Left lung (tissue), 10 donors: ENCODE measurements around the gene CREB3L2. TPM values are rescaled to one million over a fixed set of nuclear protein-coding genes. Genes with fewer than 3 reads are reported as not detected.

ENCODE experiments used
- ATAC-seq: fragments of 200-7000 bp; cut with Tn5 transposase; one replicate; pipeline ENCODE4 v1.9.1; 2020; ENCODE audit warnings: moderate library complexity
- DNase-seq, 4 donors: peaks; one replicate each; pipeline ENCODE4 v3.0.0-alpha.2; 2013 to 2020
- H3K27ac ChIP-seq, 2 donors: fragments of 200-600 bp; sonication (generic) in 1 of 2; one replicate each; pipeline versions ENCODE4 v1.5.0 to v1.8.0; 2020 to 2021
- H3K27me3 ChIP-seq, 2 donors: fragments of 200-600 bp; sonication (generic) in 1 of 2; one replicate each; pipeline versions ENCODE4 v1.5.0 to v1.8.0; 2020 to 2021
- H3K36me3 ChIP-seq, 2 donors: fragments of 200-600 bp; sonication (generic) in 1 of 2; one replicate each; pipeline versions ENCODE4 v1.5.0 to v1.8.0; 2020 to 2021
- H3K4me1 ChIP-seq, 2 donors: fragments of 200-600 bp; one replicate each; pipeline ENCODE4 v1.8.0; 2021
- H3K4me3 ChIP-seq, 2 donors: fragments of 200-600 bp; sonication (generic) in 1 of 2; one replicate each; pipeline versions ENCODE4 v1.5.0 to v1.8.0; 2020 to 2021; ENCODE audit warnings: mild to moderate bottlenecking in 1 of 2
- H3K9me3 ChIP-seq, 2 donors: fragments of 200-600 bp; sonication (generic) in 1 of 2; one replicate each; pipeline versions ENCODE4 v1.5.0 to v1.8.0; 2020 to 2021
- intact Hi-C, 2 donors: fragments of 100-400 bp; cut with DNase I; formaldehyde crosslinking; loops; one replicate each; pipeline versions ENCODE4 v1.11.2 to v1.14.2; 2022
- polyA plus RNA-seq, 6 donors: library from polyadenylated mRNA; unstranded; fragments of 120-200 nt; gene quantifications; one replicate each; pipeline ENCODE4 v1.2.1, GENCODE V29; 2013; ENCODE audit not compliant: insufficient read length in 6 of 6
- total RNA-seq, 2 donors: library from RNA; stranded (reverse); fragmentation: NEBNext Ultra II Directional; extraction: Animal tissue kit (Norgen Biotek cat#: 25700); gene quantifications; one replicate each; pipeline ENCODE4 v1.2.1, GENCODE V29; 2021
- TF ChIP-seq, protein P1 (sequence below), 2 donors: fragments of 200-600 bp; sonication (generic) in 1 of 2; IDR thresholded peaks; one replicate each; pipeline versions ENCODE4 v1.5.0 to v1.8.0; 2021; ENCODE audit warnings: antibody characterized with exemption in 2 of 2
- donor health status: DM: no; HTN: yes; CAD: no.
- donor health status: DM: no; HTN: no; CAD: no.

Gene CREB3L2
- total and polyA plus RNA-seq, 8 donors: 49.9 to 62.7 (median 58.9) TPM

DNA sequence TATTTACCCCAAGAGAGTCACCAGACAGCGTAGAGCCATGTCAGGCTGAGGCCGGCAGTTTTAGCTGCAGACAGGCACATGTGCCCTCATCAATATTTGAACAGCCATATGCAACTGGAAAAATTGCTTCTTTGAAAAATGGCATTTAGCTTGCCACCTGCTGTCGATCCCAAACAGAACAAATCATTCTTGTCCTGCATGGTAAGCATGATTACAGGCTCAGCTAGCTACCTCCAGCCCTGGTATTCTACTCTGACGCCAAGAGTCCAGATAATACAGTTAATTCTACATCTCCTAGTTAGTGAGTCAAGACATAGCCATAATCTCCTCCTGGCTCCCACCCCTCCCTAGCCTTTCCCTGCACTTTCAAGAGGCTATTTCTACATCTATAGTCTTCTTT is 7.7 kb downstream of the CREB3L2 start:
- DNase-seq (no peak), ATAC-seq (no peak)
- Histone ChIP-seq H3K27me3 (no peaks in the 10 kb centered on the region), H3K4me1 (peaks cover 32 to 63% of the 10 kb centered on the region in 2 donors), H3K9me3 (no peaks in the 10 kb centered on the region), H3K27ac (no peak overlapping the region), H3K4me3 (no peak overlapping the region), H3K36me3 (no peaks in the 10 kb centered on the region)
- TF ChIP-seq, protein P1, sequence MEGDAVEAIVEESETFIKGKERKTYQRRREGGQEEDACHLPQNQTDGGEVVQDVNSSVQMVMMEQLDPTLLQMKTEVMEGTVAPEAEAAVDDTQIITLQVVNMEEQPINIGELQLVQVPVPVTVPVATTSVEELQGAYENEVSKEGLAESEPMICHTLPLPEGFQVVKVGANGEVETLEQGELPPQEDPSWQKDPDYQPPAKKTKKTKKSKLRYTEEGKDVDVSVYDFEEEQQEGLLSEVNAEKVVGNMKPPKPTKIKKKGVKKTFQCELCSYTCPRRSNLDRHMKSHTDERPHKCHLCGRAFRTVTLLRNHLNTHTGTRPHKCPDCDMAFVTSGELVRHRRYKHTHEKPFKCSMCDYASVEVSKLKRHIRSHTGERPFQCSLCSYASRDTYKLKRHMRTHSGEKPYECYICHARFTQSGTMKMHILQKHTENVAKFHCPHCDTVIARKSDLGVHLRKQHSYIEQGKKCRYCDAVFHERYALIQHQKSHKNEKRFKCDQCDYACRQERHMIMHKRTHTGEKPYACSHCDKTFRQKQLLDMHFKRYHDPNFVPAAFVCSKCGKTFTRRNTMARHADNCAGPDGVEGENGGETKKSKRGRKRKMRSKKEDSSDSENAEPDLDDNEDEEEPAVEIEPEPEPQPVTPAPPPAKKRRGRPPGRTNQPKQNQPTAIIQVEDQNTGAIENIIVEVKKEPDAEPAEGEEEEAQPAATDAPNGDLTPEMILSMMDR (IDR thresholded peaks at IDR 0.05): no peak
- intact Hi-C loops: no loop called here

DNA sequence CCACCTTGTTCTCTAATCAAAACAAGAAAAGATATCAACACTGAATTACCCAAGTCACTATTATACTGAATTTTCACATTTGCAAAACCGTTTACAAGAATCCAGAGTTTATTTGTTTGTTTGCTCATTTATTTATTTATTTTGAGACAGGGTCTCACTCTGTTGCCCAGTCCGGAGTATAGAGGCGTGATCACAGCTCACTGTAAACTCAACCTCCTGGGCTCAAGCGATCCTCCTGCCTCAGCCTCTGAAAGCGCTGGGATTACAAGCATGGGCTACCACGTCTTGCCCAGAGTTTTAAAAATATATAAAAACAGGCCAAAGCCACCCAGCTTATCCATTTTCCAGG is 8.5 kb downstream of the CREB3L2 start:
- intact Hi-C loops: no loop called here
- DNase-seq (no peak), ATAC-seq (no peak)
- Histone ChIP-seq H3K4me3 (no peak overlapping the region), H3K9me3 (no peaks in the 10 kb centered on the region), H3K36me3 (no peaks in the 10 kb centered on the region), H3K4me1 (peaks cover 25 to 64% of the 10 kb centered on the region in 2 donors), H3K27me3 (no peaks in the 10 kb centered on the region), H3K27ac (peak overlapping the region; percentile 50 to 70)
- TF ChIP-seq, protein P1 (IDR thresholded peaks at IDR 0.05): no peak

GRCh38 chr7:137992550-137993394 is 9.1 kb downstream of the CREB3L2 start:
- no peaks in the 10 kb centered on the region for H3K9me3 ChIP-seq
- no peak for DNase-seq
- peaks cover 25 to 64% of the 10 kb centered on the region in 2 donors for H3K4me1 ChIP-seq
- H3K27ac ChIP-seq: peak overlapping the region; percentile 50 to 70
- H3K27me3 ChIP-seq: no peaks in the 10 kb centered on the region
- intact Hi-C loops: no loop called here
- ATAC-seq: peak; percentile 48
- H3K36me3 ChIP-seq: no peaks in the 10 kb centered on the region
- H3K4me3 ChIP-seq: no peak overlapping the region
- TF ChIP-seq, protein P1 (IDR thresholded peaks at IDR 0.05): no peak

DNA sequence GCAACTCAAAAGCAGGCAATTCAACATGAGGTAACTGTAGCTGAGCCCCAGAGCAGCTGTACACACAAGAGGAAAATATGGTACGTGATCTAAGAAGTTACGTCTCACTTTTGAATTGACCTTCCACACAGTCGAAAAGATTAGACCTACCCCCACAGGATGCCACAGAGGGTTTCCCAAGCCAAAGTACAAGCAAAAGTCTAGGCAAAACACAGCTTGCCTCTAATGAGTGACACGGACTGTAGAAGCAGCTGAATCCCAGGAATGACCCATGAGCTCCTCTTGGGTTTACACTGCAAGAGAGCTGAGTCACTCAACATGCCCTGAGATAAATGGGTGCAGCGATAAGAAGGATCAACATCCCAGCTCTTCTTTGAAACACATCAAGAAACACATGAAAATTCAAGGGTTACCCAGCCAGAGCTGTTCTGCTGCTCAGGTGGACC is 9.8 kb downstream of the CREB3L2 start:
- ATAC-seq (no peak), DNase-seq (no peak)
- H3K4me1 ChIP-seq: peaks cover 28 to 57% of the 10 kb centered on the region in 2 donors
- no peaks in the 10 kb centered on the region for H3K36me3 ChIP-seq
- intact Hi-C loops: no loop called here
- H3K27me3 ChIP-seq: no peaks in the 10 kb centered on the region
- TF ChIP-seq, protein P1 (IDR thresholded peaks at IDR 0.05): no peak
- peak overlapping the region; percentile 50 to 70 for H3K27ac ChIP-seq
- H3K4me3 ChIP-seq: no peak overlapping the region
- H3K9me3 ChIP-seq: no peaks in the 10 kb centered on the region

DNA sequence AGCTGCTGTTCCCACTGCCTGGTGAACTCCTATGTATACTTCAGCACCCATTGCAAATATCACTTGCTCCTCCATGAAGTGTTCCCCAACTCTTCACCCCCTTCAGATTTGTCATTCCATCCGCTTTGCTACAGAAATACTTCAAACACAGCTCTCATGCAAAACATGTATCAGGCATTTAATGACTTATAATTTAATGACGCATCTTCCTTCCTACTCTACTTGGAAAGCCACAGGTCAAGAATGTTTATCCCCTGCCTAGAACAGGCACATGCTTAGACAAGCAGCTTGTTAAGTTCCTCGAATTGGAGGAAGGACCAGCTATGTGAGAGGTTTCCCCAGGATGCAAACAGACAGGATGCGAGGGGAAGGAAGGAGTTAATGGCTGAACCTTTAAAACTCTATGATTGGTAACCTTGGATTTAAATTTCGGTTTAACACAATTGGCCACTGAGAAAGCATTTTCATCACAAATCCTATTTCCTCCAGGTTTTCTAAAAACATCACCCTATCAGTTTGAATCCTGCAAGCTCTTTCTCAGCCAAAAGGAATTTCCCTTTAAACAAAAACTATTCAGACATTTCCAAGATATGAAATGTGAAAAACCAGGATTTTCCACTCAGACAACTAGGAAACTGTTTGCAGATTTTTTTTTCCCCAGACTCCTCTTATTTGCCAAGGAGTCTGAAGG is 11.5 kb downstream of the CREB3L2 start:
- Histone ChIP-seq H3K27ac (peak overlapping the region; percentile 7 to 61), H3K36me3 (no peaks in the 10 kb centered on the region), H3K4me1 (peaks cover 42 to 56% of the 10 kb centered on the region in 2 donors), H3K9me3 (no peaks in the 10 kb centered on the region), H3K27me3 (no peaks in the 10 kb centered on the region), H3K4me3 (no peak overlapping the region)
- ATAC-seq: peak; percentile 13
- TF ChIP-seq, protein P1 (IDR thresholded peaks at IDR 0.05): no peak
- no peak for DNase-seq
- intact Hi-C loops: no loop called here
